ENCODE results near the gene CLEC16A. TPM values are rescaled to one million over a fixed set of nuclear protein-coding genes. Genes with fewer than 3 reads are reported as not detected.

The CLEC16A gene
- total RNA-seq, 1 donor from 2014 or later = 32.4 TPM

GRCh38 chr16:11225677-11226549 is 281.5 kb downstream of the CLEC16A start:
- no peak for DNase-seq (ENCODE audit: extremely low read depth, low read depth, low spot score)

- no peak for DNase-seq (ENCODE audit: extremely low read depth, low read depth, low spot score)
Observed at GRCh38 chr16:11229432-11229831, 285.1 kb downstream of the CLEC16A start.

DNA sequence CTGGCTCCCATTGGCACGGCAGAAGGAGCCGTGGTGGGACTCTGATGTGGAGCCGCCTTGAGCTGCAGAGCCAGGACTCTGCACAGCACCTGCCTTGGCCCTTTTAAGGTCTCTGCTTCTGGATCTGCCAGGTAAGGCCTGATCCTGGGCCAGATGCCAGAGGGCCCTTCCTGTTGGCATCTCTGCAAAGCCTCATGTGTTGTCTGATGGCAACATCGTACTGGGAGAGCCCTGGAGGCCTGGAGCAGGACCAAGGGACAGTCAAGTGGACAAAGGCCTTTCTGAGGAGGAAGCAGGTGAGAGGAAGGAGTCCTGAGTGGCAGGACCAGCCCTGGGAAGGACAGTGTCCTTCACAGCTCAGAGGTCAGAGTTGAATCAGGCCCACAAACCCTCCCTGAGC is 285.5 kb downstream of the CLEC16A start:
- DNase-seq (ENCODE audit: extremely low read depth, low read depth, low spot score) = no peak

- DNase-seq (ENCODE audit: extremely low read depth, low read depth, low spot score) = no peak
Observed at GRCh38 chr16:11231367-11231970, 287.1 kb downstream of the CLEC16A start.

Other genes starting within 250 kb of the CLEC16A start
- gene TEKT5, start 249.6 kb upstream of the CLEC16A start, total RNA-seq = 0.10 and 0.12 TPM in 2 replicates
- gene NUBP1, start 200.7 kb upstream of the CLEC16A start, total RNA-seq = 13.4 and 31.0 TPM in 2 replicates
- gene TVP23A, start 125.8 kb upstream of the CLEC16A start, total RNA-seq = not detected in 2 replicates
- 0.19 and 0.93 TPM in 2 replicates for gene CIITA, start 67.4 kb upstream of the CLEC16A start, total RNA-seq
- gene DEXI, start 2.1 kb upstream of the CLEC16A start, total RNA-seq = 57.6 and 69.0 TPM in 2 replicates

Measured in glomerular endothelial cell (primary cell).